HG03039 (cell line): Measurements from ENCODE around the gene SMIM1.
"Not testable (repeated sequence)": the region's sequence is repeated elsewhere in the genome, so short reads cannot be mapped to it uniquely, and the experiment has no call there.

Source experiments
- ATAC-seq: cut with Tn5 transposase; IDR thresholded peaks from one replicate; pipeline ENCODE4 v1.9.1; 2021; ENCODE audit warnings: mild to moderate bottlenecking, moderate library complexity; ENCODE audit not compliant: unreplicated experiment

SMIM1 gene

DNA sequence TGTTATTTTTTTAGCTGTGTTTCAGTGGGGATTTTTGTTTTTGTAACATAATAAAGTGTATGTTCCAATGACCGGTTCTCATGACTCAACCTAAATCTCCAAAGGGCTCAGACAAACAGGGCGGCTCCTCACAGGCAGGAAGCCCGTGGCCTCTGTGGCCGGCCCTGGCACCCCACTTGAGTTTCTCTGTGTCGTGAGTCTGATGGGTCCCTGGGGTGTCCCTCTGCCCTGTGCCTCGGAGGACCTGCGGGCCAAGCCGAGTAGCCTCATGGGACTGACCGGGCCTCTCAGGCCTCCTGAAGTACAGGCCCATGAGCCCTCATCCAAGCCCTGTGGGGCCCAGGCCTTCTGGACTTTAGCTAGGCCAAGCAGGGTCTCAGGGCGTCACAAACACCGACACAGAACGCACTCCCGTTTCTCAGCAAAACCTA, 36.4 kb upstream of the SMIM1 start:
- ATAC-seq, result no peak

- ATAC-seq, result no peak
These were observed 35.8 kb upstream of the SMIM1 start for GRCh38 chr1:3736708-3737107.

GRCh38 chr1:3738943-3739342, 33.6 kb upstream of the SMIM1 start:
- no peak for ATAC-seq

GRCh38 chr1:3740042-3740441, 32.5 kb upstream of the SMIM1 start:
- ATAC-seq, result no peak

DNA sequence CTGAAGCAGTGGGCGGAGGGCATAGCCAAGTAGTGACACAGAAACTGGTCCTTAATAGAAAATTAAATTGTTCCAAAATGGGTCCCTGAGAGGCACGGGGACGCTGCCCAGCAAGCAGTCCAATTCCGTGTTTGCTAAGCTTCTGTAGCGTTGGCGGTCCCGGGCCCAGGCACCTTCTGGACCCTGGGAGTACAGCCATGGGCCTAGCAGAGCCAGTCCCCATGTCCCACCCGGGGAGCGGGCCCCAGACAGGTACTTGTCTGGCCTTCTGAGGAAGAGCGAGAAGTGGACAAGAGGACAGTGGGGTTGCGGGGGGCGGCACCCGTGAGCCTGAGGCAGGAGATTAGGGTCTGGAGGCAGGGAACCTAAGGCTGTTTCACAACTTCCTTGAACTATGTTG, 31.8 kb upstream of the SMIM1 start:
- no peak for ATAC-seq

- ATAC-seq, result no peak
These were observed 30.7 kb upstream of the SMIM1 start for GRCh38 chr1:3741566-3742438.

DNA sequence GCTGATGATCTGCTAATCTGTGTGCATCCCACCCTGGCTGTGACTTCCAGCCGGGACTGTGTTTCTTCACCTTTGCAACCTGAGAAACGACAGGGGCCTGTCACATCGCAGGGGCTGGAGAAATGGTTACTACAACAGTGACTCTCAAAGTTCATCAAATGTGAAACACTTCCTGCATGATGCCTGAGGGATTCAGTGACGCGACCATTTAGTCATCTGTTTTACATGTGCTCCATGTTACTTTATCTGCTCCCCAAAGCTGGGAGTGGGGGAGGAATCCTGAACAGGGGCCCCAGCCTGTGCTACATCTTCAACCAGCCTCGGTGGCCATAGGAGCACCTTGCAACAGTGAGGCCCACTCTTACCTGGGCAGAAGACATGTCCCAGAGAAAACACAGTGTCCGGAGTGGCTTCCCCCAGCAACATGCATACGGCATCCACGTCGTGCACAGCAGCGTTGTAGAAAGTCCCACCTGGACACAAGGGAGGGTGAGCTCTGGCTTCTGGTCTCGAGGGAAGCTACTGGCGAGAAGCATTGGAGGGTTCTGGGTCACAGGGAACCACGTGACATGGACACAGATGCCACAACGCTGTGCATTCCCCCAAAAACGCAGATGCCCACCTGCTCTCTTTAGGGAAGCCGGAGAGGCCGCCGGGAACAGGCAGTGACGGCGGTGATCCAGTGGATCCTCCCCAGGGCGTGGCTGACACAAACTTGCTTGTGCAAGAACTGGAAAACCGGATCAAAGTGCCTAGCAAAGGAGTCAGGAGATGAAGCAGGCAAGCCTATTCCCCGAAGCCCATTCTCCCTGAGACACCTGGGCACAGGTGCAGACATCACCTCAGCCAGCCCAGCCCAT, 29.9 kb upstream of the SMIM1 start:
- no peak for ATAC-seq

DNA sequence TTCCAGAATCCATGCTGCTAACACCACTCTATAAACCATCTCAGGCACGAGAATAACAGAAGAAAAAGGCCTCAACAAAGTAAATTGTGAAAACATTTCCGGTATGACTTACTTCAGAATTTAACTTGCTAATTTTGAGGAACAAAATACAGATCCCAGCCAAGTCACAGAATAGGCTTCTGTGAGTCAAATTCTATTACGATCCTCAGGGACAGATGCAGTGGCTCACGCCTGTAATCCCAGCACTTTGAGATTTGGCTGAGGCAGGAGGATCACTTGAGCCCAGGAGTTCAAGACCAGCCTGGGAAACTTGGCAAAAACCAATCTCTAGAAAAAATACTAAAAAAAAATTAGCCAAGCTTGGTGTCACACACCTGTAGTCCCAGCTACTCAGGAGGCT, 29.1 kb upstream of the SMIM1 start:
- ATAC-seq, result no peak

DNA sequence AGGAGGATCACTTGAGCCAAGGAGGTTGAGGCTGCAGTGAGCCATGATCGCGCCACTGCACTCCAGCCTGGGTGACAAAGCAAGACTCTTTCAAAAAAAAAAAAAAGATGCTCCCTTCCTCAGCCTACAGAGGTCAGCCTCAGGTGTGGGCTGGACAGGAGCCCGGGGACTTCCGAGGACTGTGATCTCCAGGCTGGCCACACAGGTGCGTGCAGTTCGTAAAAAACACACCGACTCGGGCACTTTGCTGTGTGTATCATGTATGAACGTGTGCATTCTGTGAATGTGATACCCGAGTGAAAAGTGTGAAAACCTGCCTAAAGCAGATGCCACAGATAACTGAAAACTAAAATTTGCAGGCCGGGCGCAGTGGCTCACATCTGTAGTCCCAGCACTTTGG, 28.7 kb upstream of the SMIM1 start:
- ATAC-seq, result no peak

DNA sequence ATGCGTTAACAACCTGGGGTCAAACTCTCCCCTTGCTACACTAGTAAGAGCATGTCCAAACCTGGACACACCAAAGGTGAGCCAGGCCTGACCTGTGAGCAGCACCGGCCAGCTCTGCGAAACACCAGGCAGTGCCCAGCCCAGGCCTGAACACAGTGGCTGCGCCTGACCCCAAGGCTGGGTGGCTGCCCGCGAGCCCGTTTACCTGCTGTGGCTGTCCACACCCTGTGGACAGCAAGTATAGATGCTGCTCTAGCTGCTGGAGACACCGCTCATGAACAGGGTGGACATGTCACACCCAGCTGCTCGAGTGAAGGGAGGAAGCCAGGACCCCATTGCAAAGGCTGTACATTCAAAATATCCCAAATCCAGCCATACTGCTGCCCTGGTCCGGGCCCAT, 27.9 kb upstream of the SMIM1 start:
- no peak for ATAC-seq

- no peak for ATAC-seq
These were observed 27.5 kb upstream of the SMIM1 start for GRCh38 chr1:3745071-3745470.

- ATAC-seq, result no peak
These were observed 26.8 kb upstream of the SMIM1 start for GRCh38 chr1:3745590-3746381.

DNA sequence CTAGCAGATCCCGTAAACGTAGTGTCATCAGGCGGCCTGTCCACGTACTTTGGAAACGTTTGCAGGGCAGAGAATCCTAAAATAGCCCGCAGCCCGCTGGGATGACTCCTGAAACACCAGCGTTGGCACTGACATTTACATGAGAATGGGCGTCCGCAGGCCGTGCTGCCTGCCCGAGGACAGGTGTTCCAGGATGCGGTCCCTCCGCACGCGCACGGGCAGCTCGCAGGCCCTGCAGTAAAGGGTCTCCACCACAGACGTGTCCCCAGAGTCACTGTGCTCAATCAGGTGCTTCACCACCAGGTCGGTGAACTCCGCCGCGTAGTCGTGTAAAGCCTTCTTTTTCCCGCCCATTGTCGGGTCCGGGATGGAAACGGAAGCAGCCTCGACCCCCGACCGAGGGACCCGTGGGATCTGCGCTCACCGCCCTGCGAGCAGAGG, 26.1 kb upstream of the SMIM1 start:
- no peak for ATAC-seq

DNA sequence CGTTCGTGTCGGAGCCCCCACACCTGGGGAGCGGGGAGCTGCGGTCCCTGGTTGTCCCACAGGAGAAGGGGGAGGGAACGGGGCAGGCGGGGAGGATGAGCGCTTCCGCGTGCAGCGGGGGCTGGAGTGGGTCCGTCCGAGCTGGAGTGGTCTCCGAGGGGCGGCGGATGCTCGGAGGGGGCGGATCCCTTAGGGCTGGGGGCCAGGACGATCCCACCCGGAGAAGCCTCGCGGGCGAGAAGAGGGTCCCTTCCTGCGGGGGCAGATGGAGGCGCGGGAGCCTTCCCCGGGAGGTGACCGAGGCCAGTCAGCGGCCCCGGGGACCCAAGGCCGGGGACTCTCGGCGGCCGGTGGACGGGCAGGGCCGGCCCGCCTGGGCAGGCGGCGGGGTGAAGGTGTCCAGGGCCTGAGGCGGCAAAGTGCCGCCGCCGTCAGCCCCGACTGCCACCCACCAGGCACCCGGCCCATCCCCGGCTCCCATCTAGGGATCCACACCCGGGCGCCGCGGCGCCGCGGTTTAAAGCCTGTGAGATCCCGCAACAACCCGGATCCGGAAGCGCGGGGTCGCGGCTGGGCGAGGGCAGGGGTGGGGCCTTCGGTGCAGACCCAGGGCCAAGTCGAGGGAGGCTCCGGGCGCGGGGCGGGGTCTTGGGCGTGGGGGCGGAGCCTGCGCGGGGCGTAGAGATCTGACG, 25.6 kb upstream of the SMIM1 start:
- no peak for ATAC-seq

DNA sequence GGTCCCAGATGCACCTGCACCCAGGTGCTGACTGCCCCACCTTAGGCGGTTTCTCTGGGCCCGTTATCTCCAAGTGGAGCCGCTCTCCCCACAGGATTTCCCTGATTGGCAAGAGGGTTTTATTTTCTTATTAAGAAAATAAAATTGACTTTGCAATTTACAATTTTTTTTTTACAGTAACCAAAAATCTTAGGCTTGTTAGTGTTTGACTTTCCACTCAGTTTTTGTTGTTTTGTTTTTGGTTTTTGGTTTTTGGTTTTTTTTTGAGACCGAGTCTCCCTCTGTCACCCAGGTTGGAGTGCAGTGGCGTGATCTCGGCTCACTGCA, 25.1 kb upstream of the SMIM1 start:
- ATAC-seq, result no peak

- no peak for ATAC-seq
These were observed 24.6 kb upstream of the SMIM1 start for GRCh38 chr1:3747903-3748302.

DNA sequence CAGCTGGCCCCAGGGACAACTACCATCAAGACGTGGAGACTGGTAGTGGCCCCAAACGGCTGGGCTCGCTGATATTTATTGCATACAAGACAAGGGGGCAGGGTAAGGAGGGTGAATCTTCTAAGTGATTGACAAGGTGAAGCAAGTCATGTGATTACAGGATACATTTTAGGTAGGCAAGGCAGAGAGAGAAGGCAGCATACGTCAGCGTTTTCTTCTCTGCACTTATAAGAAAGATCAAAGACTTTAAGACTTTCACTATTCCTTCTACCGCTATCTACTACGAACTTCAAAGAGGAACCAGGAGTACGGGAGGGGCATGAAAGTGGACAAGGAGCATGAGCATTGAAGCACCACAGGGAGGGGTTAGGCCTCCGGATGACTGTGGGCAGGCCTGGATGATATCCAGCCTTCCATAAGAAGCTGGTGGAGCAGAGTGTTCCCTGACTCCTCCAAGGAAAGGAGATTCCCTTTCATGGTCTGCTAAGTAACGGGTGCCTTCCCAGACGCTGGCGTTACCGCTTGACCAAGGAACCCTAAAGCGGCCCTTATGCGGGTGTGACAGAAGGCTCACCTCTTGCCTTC, 24.1 kb upstream of the SMIM1 start:
- ATAC-seq, result not testable (repeated sequence)

DNA sequence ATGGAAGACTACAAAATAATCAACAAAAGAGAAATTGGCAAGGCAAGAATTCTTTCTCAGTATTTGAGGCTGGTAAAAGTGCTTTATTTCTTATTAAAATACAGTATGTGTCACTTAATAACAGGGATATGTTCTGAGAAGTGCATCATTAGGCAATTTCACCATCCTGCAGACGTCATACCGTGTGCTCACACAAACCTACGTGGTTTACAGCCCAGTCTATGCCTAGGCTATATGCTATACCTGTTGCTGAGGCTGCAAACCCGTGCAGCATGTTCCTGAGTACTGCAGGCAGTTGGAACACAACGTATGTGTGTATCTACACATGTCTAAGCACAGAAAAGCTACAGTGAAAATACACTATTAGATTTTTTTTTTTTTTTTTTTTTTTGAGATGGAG, 23.0 kb upstream of the SMIM1 start:
- ATAC-seq, result no peak

GRCh38 chr1:3750741-3751140, 21.8 kb upstream of the SMIM1 start:
- ATAC-seq, result no peak

DNA sequence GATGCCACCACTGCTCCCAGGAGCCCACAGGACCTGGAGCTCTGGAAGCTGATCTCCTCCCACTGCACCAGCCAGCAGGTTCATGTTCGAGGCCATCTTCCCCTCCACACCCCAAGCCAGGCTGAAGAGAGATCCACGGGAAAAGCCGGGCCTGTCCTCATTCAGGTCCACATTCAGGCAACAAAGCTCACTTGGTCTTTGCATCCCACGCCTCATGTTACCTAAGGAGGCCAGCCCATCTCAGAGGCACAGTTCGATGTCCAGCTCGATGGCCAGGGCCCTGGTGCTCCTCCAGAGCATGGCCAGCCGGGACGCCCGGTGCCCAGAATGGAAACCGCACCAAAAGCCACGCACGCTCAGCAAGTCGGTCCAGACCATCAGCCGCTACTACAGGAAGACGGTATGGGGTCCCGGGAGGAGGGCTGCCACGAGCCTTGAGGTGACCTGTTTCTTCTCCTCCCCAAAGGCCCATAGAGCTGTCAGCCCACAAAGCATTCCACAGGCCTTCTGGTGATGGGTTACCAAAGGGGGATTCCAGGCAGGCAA, 20.1 kb upstream of the SMIM1 start, which contains the start of gene CCDC27:
CCDC27 (plus strand) TSS at position 51 of the 546 bp plus-strand sequence; CDS start at position 83, 32 bp downstream.
- ATAC-seq, result no peak
